ENCODE data around the gene USP3. TPM values are rescaled to one million over a fixed set of nuclear protein-coding genes. Genes with fewer than 3 reads are reported as not detected.
"Not testable (repeated sequence)": the region's sequence is repeated elsewhere in the genome, so short reads cannot be mapped to it uniquely, and the experiment has no call there.

Gene USP3
- total RNA-seq, 1 donor from 2014 or later = 83.2 TPM

DNA sequence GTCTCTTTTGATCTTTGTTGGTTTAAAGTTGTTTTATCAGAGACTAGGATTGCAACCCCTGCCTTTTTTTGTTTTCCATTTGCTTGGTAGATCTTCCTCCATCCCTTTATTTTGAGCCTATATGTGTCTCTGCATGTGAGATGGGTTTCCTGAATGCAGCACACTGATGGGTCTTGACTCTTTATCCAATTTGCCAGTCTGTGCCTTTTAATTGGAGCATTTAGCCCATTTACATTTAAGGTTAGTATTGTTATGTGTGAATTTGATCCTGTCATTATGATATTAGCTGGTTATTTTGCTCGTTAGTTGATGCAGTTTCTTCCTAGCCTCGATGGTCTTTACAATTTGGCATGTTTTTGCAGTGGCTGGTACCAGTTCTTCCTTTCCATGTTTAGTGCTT lies 116.4 kb downstream of the USP3 start:
- not testable (repeated sequence) for DNase-seq (ENCODE audit: low read depth); H3K4me3 ChIP-seq (ENCODE audit: low read depth, low read length); FAIRE-seq; H3K36me3 ChIP-seq (ENCODE audit: control insufficient read depth, insufficient read depth, low read length); H3K27me3 ChIP-seq (ENCODE audit: control insufficient read depth, insufficient read depth, low read length)

DNA sequence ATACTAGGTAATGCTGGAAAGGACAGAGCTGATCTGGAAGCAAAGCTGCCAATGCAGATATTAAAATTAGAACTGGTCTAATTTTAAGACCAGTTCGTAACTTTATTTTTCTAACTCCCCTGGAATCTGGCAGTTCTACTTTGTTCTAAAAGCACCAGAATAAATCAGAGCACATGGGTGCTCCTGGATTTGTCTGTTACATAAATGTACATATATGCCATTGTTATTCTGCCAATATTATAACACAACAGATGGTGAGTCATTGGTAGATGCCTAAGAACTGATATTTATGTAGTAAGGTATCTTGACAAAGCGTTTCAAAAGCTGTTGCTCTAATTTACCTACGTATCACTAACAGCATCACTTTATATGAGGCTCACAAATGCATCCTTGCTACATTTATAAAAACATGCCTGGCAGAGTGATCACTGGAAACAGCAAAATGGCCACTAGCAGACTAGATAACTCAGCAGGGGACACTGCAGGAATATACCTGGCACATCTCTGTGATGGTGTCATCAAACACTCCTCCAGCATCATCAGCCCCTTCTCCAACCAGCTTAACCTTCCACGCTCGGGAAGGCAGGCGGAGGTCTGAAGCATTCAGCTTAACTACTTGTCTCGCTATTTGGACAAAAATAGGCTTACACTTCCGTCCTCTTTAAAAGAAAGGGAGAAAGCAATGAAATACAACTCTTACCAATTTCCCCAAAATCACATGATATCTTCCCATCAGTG lies 119.0 kb downstream of the USP3 start:
- Histone ChIP-seq H3K36me3 (ENCODE audit: control insufficient read depth, insufficient read depth, low read length) (peaks cover 6% of the 10 kb centered on the region), H3K27me3 (ENCODE audit: control insufficient read depth, insufficient read depth, low read length) (no peaks in the 10 kb centered on the region), H3K4me3 (ENCODE audit: low read depth, low read length) (no peak overlapping the region)
- TF ChIP-seq, protein P1, sequence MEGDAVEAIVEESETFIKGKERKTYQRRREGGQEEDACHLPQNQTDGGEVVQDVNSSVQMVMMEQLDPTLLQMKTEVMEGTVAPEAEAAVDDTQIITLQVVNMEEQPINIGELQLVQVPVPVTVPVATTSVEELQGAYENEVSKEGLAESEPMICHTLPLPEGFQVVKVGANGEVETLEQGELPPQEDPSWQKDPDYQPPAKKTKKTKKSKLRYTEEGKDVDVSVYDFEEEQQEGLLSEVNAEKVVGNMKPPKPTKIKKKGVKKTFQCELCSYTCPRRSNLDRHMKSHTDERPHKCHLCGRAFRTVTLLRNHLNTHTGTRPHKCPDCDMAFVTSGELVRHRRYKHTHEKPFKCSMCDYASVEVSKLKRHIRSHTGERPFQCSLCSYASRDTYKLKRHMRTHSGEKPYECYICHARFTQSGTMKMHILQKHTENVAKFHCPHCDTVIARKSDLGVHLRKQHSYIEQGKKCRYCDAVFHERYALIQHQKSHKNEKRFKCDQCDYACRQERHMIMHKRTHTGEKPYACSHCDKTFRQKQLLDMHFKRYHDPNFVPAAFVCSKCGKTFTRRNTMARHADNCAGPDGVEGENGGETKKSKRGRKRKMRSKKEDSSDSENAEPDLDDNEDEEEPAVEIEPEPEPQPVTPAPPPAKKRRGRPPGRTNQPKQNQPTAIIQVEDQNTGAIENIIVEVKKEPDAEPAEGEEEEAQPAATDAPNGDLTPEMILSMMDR (IDR thresholded peaks at IDR 0.05; ENCODE audit: insufficient read depth, low read length, severe bottlenecking) = no peak
- DNase-seq (ENCODE audit: low read depth) (peak; percentile 10), FAIRE-seq (no peak)

- TF ChIP-seq, protein P1 (IDR thresholded peaks at IDR 0.05; ENCODE audit: insufficient read depth, low read length, severe bottlenecking) = no peak
- Histone ChIP-seq H3K36me3 (ENCODE audit: control insufficient read depth, insufficient read depth, low read length) (peaks cover 13% of the 10 kb centered on the region), H3K27me3 (ENCODE audit: control insufficient read depth, insufficient read depth, low read length) (no peaks in the 10 kb centered on the region), H3K4me3 (ENCODE audit: low read depth, low read length) (no peak overlapping the region)
- no peak for DNase-seq (ENCODE audit: low read depth)
- no peak for FAIRE-seq
Observed at GRCh38 chr15:63626955-63627354, 122.6 kb downstream of the USP3 start.

DNA sequence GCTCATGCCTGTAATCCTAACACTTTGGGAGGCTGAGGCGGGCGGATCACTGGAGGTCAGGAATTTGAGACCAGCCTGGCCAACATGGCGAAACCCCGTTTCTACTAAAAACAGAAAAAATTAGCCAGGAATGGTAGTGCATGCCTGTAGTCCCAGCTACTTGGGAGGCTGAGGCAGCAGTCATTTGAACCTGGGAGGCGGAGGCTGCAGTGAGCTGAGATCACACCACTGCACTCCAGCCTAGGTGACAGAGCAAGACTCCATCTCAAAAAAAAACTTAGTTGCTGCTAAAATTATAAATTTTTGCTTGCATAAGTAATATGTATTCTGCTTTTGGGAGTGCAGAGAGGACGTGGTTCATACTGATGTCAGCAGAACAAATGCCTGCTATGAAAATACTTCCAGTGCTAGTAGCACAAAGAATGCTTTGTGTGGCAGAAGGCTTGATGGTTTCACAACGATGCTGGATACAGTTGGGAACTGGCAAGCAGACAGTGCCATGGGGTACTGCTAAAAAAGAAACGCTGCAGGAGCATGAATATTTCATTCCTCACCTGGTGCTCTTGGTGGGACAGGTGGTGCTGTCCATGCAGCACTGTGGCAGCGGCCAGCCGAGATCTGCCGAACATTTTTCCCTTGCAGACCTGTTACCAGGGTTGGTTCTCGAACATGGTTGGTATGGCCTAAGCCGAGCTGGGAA lies 123.9 kb downstream of the USP3 start:
- no peak for FAIRE-seq
- Histone ChIP-seq H3K36me3 (ENCODE audit: control insufficient read depth, insufficient read depth, low read length) (peaks cover 17% of the 10 kb centered on the region), H3K4me3 (ENCODE audit: low read depth, low read length) (no peak overlapping the region)

DNA sequence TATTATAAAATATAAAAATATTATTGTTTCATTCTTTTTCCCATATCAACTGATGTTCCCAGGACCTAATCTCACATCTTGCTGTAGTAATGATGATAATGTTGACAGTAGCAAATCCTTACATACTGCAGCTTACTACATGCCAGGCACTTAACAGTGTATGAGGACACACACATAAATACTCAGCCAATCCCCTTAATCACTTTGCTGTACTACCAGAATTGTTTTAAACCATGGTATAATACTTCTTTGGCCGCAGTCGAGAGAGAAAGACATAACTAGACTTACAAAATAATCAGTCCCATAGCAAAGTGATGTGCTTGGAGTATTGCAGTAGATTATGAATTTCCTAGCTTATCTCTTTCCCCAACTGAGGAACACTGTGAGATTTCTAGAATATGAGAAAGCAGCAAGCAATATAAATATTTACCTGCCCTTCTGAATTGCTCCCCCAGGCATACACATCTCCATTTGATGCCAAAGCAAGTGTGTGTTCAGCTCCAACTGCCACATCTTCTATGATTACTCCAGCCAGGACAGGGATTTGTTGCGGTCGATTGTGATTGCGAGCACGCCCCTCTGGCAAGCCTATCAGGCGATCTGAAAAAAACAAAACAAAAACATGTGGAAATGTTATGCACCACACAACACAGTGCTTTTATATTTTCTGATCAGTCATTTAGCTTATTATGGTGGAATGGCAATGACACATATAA lies 125.8 kb downstream of the USP3 start:
- DNase-seq (ENCODE audit: low read depth) = no peak
- peaks cover 15% of the 10 kb centered on the region for H3K36me3 ChIP-seq (ENCODE audit: control insufficient read depth, insufficient read depth, low read length)
- FAIRE-seq = no peak

More for the DNA sequence above, 123.9 kb downstream of the USP3 start:
- H3K27me3 ChIP-seq (ENCODE audit: control insufficient read depth, insufficient read depth, low read length) = no peaks in the 10 kb centered on the region
- no peak for DNase-seq (ENCODE audit: low read depth)
- TF ChIP-seq, protein P1 (IDR thresholded peaks at IDR 0.05; ENCODE audit: insufficient read depth, low read length, severe bottlenecking) = no peak

More for the DNA sequence above, 125.8 kb downstream of the USP3 start:
- Histone ChIP-seq H3K4me3 (ENCODE audit: low read depth, low read length) (no peak overlapping the region), H3K27me3 (ENCODE audit: control insufficient read depth, insufficient read depth, low read length) (no peaks in the 10 kb centered on the region)
- TF ChIP-seq, protein P1 (IDR thresholded peaks at IDR 0.05; ENCODE audit: insufficient read depth, low read length, severe bottlenecking) = no peak

Measured in bronchial epithelial cell (primary cell).